ENCODE data around the gene GBE1.

Gene GBE1

GRCh38 chr3:81728766-81729544 lies 32.5 kb downstream of the GBE1 start:
- TF ChIP-seq CTCF (IDR thresholded peaks at IDR 0.05; ENCODE audit: control insufficient read depth, insufficient read depth, low read depth, low read length, missing control alignments), result no peak
- no peak for DNase-seq (ENCODE audit: low read depth)
- H3K4me3 ChIP-seq (ENCODE audit: control insufficient read depth, low read depth, low read length), result no peak overlapping the region

- no peak for TF ChIP-seq CTCF (IDR thresholded peaks at IDR 0.05; ENCODE audit: control insufficient read depth, insufficient read depth, low read depth, low read length, missing control alignments)
- H3K4me3 ChIP-seq (ENCODE audit: control insufficient read depth, low read depth, low read length), result peak overlapping the region; percentile 5
- no peak for DNase-seq (ENCODE audit: low read depth)
Measured at GRCh38 chr3:81726735-81727134, 34.7 kb downstream of the GBE1 start.

- no peak overlapping the region for H3K4me3 ChIP-seq (ENCODE audit: control insufficient read depth, low read depth, low read length)
- peak; percentile 35 for DNase-seq (ENCODE audit: low read depth)
- no peak for TF ChIP-seq CTCF (IDR thresholded peaks at IDR 0.05; ENCODE audit: control insufficient read depth, insufficient read depth, low read depth, low read length, missing control alignments)
Measured at GRCh38 chr3:81726132-81726531, 35.3 kb downstream of the GBE1 start.

GRCh38 chr3:81723732-81724313 lies 37.6 kb downstream of the GBE1 start:
- TF ChIP-seq CTCF (IDR thresholded peaks at IDR 0.05; ENCODE audit: control insufficient read depth, insufficient read depth, low read depth, low read length, missing control alignments), result no peak
- DNase-seq (ENCODE audit: low read depth), result no peak
- no peak overlapping the region for H3K4me3 ChIP-seq (ENCODE audit: control insufficient read depth, low read depth, low read length)

GRCh38 chr3:81718311-81718710 lies 43.1 kb downstream of the GBE1 start:
- TF ChIP-seq CTCF (IDR thresholded peaks at IDR 0.05; ENCODE audit: control insufficient read depth, insufficient read depth, low read depth, low read length, missing control alignments), result no peak
- no peak overlapping the region for H3K4me3 ChIP-seq (ENCODE audit: control insufficient read depth, low read depth, low read length)
- DNase-seq (ENCODE audit: low read depth), result no peak

GRCh38 chr3:81716870-81717509 lies 44.5 kb downstream of the GBE1 start:
- TF ChIP-seq CTCF (IDR thresholded peaks at IDR 0.05; ENCODE audit: control insufficient read depth, insufficient read depth, low read depth, low read length, missing control alignments), result no peak
- DNase-seq (ENCODE audit: low read depth), result peak; percentile 49
- H3K4me3 ChIP-seq (ENCODE audit: control insufficient read depth, low read depth, low read length), result no peak overlapping the region

Data from AG09309 (cell line).